A549 (cell line): ENCODE results near the gene MOV10L1. TPM values are rescaled to one million over a fixed set of nuclear protein-coding genes. Genes with fewer than 3 reads are reported as not detected.
A peak's percentile ranks its signal among the peaks of the same experiment; 100 is the strongest.

Experiments
- ATAC-seq, 2 experiments: fragments of 200-7000 bp in 1 of 2; fragments of >200 bp in 1 of 2; cut with Nextera tagmentation in 1 of 2; cut with Tn5 transposase in 1 of 2; 3 replicates each; pipeline versions ENCODE4 v1.8.0 to v1.9.1; 2018 to 2020; ENCODE audit warnings: mild to moderate bottlenecking in 1 of 2, moderate library complexity in 1 of 2
- CTCF ChIA-PET: fragments of 300-600 bp; sonication (Branson Sonifier 250); formaldehyde crosslinking; extraction: SDS; loops from one replicate; lab custom pipeline; 2021; ENCODE audit warnings: antibody characterized with exemption, inconsistent platforms; lab: Yijun Ruan, JAX
- POLR2A ChIA-PET: fragments of 350-600 bp; formaldehyde crosslinking; extraction: SDS; loops from one replicate; lab custom pipeline; 2021; ENCODE audit warnings: antibody characterized with exemption, inconsistent platforms; lab: Yijun Ruan, JAX
- DNase-seq, 2 experiments: peaks; one replicate each; pipeline versions ENCODE4 v3.0.0 to v3.0.0-alpha.2; 2011 to 2016; ENCODE audit warnings: low read depth in 1 of 2, low spot score in 1 of 2
- FAIRE-seq: peaks from 2 replicates; lab custom pipeline; 2011; peaks lifted over from hg19 to GRCh38; lab: Jason Lieb, UNC
- H3K27ac ChIP-seq, 2 experiments: fragments of >200 bp; sonication (Bioruptor Twin); formaldehyde crosslinking; 3 replicates each; pipeline ENCODE4 v1.5.1; 2016 to 2017
- H3K4me1 ChIP-seq: fragments of >200 bp; sonication (Bioruptor Twin); formaldehyde crosslinking; 3 replicates; pipeline ENCODE4 v1.6.1; 2016
- H3K4me2 ChIP-seq: fragments of >200 bp; sonication (Bioruptor Twin); formaldehyde crosslinking; 3 replicates; pipeline ENCODE4 v1.6.1; 2016
- H3K4me3 ChIP-seq: fragments of >200 bp; sonication (Bioruptor Twin); formaldehyde crosslinking; 3 replicates; pipeline ENCODE4 v1.5.1; 2016
- H3K9me3 ChIP-seq: fragments of >200 bp; sonication (Bioruptor Twin); formaldehyde crosslinking; 3 replicates; pipeline ENCODE4 v1.6.1; 2016
- BHLHE40 ChIP-seq: IDR thresholded peaks from 2 replicates; pipeline ENCODE4 v1.6.1; 2012; ENCODE audit warnings: low read depth, low read length, inconsistent platforms
- CBX2 ChIP-seq: fragments of 200-600 bp; sonication (generic); IDR thresholded peaks from 2 replicates; pipeline ENCODE4 v1.6.1; 2016; ENCODE audit warnings: low read depth, mild to moderate bottlenecking, borderline replicate concordance
- CHD2 ChIP-seq: fragments of 150-350 bp; IDR thresholded peaks from 2 replicates; pipeline ENCODE4 v1.6.1; 2014; ENCODE audit warnings: low read length; ENCODE audit not compliant: partially characterized antibody
- CHD4 ChIP-seq: fragments of 200-600 bp; sonication (generic); IDR thresholded peaks from 2 replicates; pipeline ENCODE4 v1.6.1; 2016; ENCODE audit warnings: antibody characterized with exemption, mild to moderate bottlenecking, borderline replicate concordance
- EHF ChIP-seq: fragments of 250-450 bp; sonication (Bioruptor Pico); IDR thresholded peaks from 2 replicates; pipeline ENCODE4 v1.5.0; 2020; ENCODE audit warnings: mild to moderate bottlenecking
- EP300 ChIP-seq, 2 experiments: fragments of >200 bp; sonication (Bioruptor Twin); formaldehyde crosslinking; IDR thresholded peaks; 2 replicates in 1 of 2; 3 replicates in 1 of 2; pipeline ENCODE4 v1.6.1; 2016 to 2017
- ESRRA ChIP-seq: fragments of 150-350 bp; IDR thresholded peaks from 2 replicates; pipeline ENCODE4 v1.6.1; 2014; ENCODE audit warnings: mild to moderate bottlenecking, low read length, borderline replicate concordance
- FOSB ChIP-seq: fragments of 250-450 bp; sonication (Bioruptor Pico); IDR thresholded peaks from 2 replicates; pipeline ENCODE4 v1.5.0; 2020; ENCODE audit warnings: mild to moderate bottlenecking, moderate library complexity
- FOXS1 ChIP-seq: fragments of 250-450 bp; sonication (Bioruptor Pico); IDR thresholded peaks from 2 replicates; pipeline ENCODE4 v1.5.0; 2020; ENCODE audit warnings: mild to moderate bottlenecking, moderate library complexity
- GATA3 ChIP-seq: IDR thresholded peaks from 2 replicates; pipeline ENCODE4 v1.6.1; 2012; ENCODE audit warnings: borderline replicate concordance
- HEYL ChIP-seq: fragments of 250-450 bp; sonication (Bioruptor Pico); IDR thresholded peaks from 2 replicates; pipeline ENCODE4 v1.8.0; 2021; ENCODE audit warnings: mild to moderate bottlenecking, moderate library complexity
- HOXA7 ChIP-seq: fragments of 250-450 bp; sonication (Bioruptor Pico); IDR thresholded peaks from 2 replicates; pipeline ENCODE4 v1.5.0; 2020; ENCODE audit warnings: mild to moderate bottlenecking, moderate library complexity
- JUN ChIP-seq, 2 experiments: fragments of >200 bp; sonication (Bioruptor Twin); formaldehyde crosslinking; IDR thresholded peaks; 2 replicates in 1 of 2; 3 replicates in 1 of 2; pipeline ENCODE4 v1.6.1; 2016 to 2017
- JUNB ChIP-seq: fragments of >200 bp; sonication (Bioruptor Twin); formaldehyde crosslinking; IDR thresholded peaks from 2 replicates; pipeline ENCODE4 v1.6.1; 2016
- KDM5A ChIP-seq: fragments of 200-600 bp; sonication (generic); IDR thresholded peaks from 2 replicates; pipeline ENCODE4 v1.6.1; 2016; ENCODE audit warnings: antibody characterized with exemption, mild to moderate bottlenecking
- MAFK ChIP-seq: fragments of 450-650 bp; IDR thresholded peaks from 2 replicates; pipeline ENCODE4 v1.6.1; 2014; ENCODE audit not compliant: partially characterized antibody
- MYC ChIP-seq: IDR thresholded peaks from 2 replicates; pipeline ENCODE4 v1.6.1; 2012; ENCODE audit warnings: mild to moderate bottlenecking, inconsistent platforms, low read length, improper control_type of control experiment, borderline replicate concordance
- NFE2L2 ChIP-seq: fragments of 150-350 bp; conservative IDR thresholded peaks from 2 replicates; pipeline ENCODE4 v1.6.1; 2014; ENCODE audit warnings: low read length
- PHF8 ChIP-seq: fragments of 200-600 bp; sonication (generic); IDR thresholded peaks from 2 replicates; pipeline ENCODE4 v1.6.1; 2016; ENCODE audit warnings: low read depth, mild to moderate bottlenecking, antibody characterized with exemption, moderate library complexity, borderline replicate concordance
- POLR2A ChIP-seq: IDR thresholded peaks from 2 replicates; pipeline ENCODE4 v1.6.1; 2012; ENCODE audit warnings: mild to moderate bottlenecking, low read length
- POLR2AphosphoS2 ChIP-seq: conservative IDR thresholded peaks from 2 replicates; pipeline ENCODE4 v1.6.1; 2012; ENCODE audit warnings: low read length, improper control_type of control experiment, inconsistent platforms
- RAD21 ChIP-seq, 2 experiments: fragments of >200 bp in 1 of 2; sonication (Bioruptor Twin) in 1 of 2; formaldehyde crosslinking in 1 of 2; IDR thresholded peaks in 1 of 2; conservative IDR thresholded peaks in 1 of 2; 2 replicates in 1 of 2; 3 replicates in 1 of 2; pipeline ENCODE4 v1.6.1; 2012 to 2018; ENCODE audit warnings: inconsistent platforms in 1 of 2
- SMC3 ChIP-seq: fragments of >200 bp; sonication (Bioruptor Twin); formaldehyde crosslinking; IDR thresholded peaks from 3 replicates; pipeline ENCODE4 v1.6.1; 2018; ENCODE audit warnings: inconsistent platforms
- SREBF2 ChIP-seq: fragments of 450-650 bp; IDR thresholded peaks from 2 replicates; pipeline ENCODE4 v1.6.1; 2014; ENCODE audit warnings: mild to moderate bottlenecking, moderate library complexity
- WGBS: methylation state at CpG from one replicate; pipeline ENCODE4 v1.1.6; 2017; ENCODE audit errors: missing lambda C conversion rate; 5-methylcytosine and 5-hydroxymethylcytosine counted together
- polyA plus RNA-seq, 4 experiments: library from polyadenylated mRNA; depleted of rRNA in 3 of 4; stranded (reverse); fragments of >200 nt; fragmentation: RNase III in 1 of 4; extraction: RNeasy Plus Mini Kit Qiagen cat#74134 plus additional on column Dnase treatment in 1 of 4; gene quantifications; 2 replicates in 3 of 4; 3 replicates in 1 of 4; pipeline ENCODE4 v1.2.3, GENCODE V29; 2011 to 2017
- TF ChIP-seq, protein P1 (sequence below): fragments of >200 bp; sonication (Bioruptor Twin); formaldehyde crosslinking; IDR thresholded peaks from 2 replicates; pipeline ENCODE4 v1.6.1; 2016
- TF ChIP-seq, protein P2 (sequence below): IDR thresholded peaks from 2 replicates; pipeline ENCODE4 v1.6.1; 2012; ENCODE audit warnings: low read depth, borderline replicate concordance
- TF ChIP-seq, protein P3 (sequence below): fragments of >200 bp; sonication (Bioruptor Twin); formaldehyde crosslinking; IDR thresholded peaks from 3 replicates; pipeline ENCODE4 v1.5.1; 2016

MOV10L1 gene
- polyA plus RNA-seq, 2 of the 4 experiments (the other 2 are of a cell fraction), result 0.04 TPM

DNA sequence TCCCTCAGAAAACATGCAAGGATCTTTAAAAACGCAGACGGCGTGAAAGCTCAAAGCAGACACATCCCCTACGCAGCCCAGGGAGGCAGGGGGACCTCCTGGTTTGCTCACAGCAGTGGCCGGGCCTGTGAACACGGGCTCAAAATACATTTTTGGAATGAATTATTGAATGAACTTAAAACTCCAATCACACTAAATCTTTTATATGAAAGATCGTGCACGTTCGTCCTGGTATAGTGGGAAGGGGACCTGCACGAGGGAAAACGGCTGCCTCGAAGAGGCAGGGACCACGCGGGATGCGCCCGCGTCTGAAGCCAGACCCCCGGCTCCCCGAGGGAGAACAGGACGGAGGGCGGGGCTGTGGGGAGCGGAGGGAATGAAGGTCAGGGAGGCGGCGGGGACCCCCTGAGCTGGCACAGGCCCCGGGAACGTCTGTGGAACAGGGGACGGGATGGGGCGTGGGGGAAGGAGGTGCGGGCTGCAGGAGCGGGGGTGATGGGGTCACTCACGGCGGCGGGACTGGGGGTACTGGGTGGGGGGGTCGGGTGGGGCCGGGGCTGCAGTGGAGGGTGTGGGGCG lies 79.5 kb downstream of the MOV10L1 start:
- no peak for FAIRE-seq
- peak overlapping the region; percentile 96 for H3K4me2 ChIP-seq
- H3K27ac ChIP-seq, result peak overlapping the region; percentile 90 to 97
- no peak for TF ChIP-seq JUN (IDR thresholded peaks at IDR 0.05)
- no peak for TF ChIP-seq PHF8
- no peak for TF ChIP-seq FOSB (CRISPR knock-in tag)
- TF ChIP-seq CBX2, result no peak
- no peak for TF ChIP-seq SMC3
- TF ChIP-seq RAD21 (conservative IDR thresholded peaks at IDR 0.05 in 1 of 2, IDR thresholded peaks at IDR 0.05 in 1 of 2), result no peak
- TF ChIP-seq GATA3, result no peak
- TF ChIP-seq CHD2, result no peak
- no peak for TF ChIP-seq POLR2A
- no peak for TF ChIP-seq POLR2AphosphoS2
- no peak for TF ChIP-seq EP300 (IDR thresholded peaks at IDR 0.05)
- TF ChIP-seq FOXS1 (CRISPR knock-in tag), result no peak
- TF ChIP-seq, protein P1, sequence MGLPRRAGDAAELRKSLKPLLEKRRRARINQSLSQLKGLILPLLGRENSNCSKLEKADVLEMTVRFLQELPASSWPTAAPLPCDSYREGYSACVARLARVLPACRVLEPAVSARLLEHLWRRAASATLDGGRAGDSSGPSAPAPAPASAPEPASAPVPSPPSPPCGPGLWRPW, result no peak
- H3K9me3 ChIP-seq, result no peaks in the 10 kb centered on the region
- peaks cover 7% of the 10 kb centered on the region; the same call in 1 of the 3 replicates for H3K4me1 ChIP-seq
- ChIA-PET POLR2A (no interaction called here), CTCF (no interaction called here)
- no peak; a peak in 1 of 6 replicates for ATAC-seq
- WGBS, result 80% methylated on average over 26 of the region's 36 CpGs
- H3K4me3 ChIP-seq, result peak overlapping the region; percentile 81
- DNase-seq, result no peak

DNA sequence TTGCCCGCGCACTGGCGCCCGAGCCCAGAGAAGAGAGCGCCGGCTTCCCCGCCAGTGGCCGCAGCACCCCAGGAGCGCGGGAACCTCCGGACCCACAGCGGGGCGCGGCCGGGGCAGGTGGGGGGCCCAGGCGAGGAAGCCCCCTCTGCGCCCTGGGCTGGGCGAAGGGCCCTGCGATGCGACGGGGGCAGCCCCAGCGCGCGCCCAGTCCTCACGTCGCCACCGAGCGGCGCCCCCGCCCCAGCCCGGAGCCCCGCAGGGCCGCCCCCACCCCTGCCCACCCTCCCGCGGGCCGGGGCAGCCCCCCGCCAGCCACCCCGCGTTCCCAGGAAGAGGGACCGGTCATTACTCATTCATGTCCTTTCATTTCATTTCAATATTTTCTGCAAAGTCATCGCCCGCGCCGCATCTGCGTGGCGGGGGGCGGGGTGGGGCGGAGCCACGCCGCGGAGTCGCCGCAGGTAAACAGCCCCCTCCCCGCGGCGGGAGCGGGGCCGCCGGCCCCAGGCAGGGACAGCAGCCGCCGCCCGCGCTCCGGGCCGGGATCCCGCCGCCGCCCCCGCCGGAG lies 80.1 kb downstream of the MOV10L1 start:
- POLR2A ChIA-PET, result no interaction called here
- peak; percentile 25 to 51; a peak in 4 of 6 replicates for ATAC-seq
- CTCF ChIA-PET, result interaction anchor here (1.2 kb wide), 1 partner anchor 62 kb away, joined by 3 read pairs; no protein-coding TSS in a partner anchor

DNA sequence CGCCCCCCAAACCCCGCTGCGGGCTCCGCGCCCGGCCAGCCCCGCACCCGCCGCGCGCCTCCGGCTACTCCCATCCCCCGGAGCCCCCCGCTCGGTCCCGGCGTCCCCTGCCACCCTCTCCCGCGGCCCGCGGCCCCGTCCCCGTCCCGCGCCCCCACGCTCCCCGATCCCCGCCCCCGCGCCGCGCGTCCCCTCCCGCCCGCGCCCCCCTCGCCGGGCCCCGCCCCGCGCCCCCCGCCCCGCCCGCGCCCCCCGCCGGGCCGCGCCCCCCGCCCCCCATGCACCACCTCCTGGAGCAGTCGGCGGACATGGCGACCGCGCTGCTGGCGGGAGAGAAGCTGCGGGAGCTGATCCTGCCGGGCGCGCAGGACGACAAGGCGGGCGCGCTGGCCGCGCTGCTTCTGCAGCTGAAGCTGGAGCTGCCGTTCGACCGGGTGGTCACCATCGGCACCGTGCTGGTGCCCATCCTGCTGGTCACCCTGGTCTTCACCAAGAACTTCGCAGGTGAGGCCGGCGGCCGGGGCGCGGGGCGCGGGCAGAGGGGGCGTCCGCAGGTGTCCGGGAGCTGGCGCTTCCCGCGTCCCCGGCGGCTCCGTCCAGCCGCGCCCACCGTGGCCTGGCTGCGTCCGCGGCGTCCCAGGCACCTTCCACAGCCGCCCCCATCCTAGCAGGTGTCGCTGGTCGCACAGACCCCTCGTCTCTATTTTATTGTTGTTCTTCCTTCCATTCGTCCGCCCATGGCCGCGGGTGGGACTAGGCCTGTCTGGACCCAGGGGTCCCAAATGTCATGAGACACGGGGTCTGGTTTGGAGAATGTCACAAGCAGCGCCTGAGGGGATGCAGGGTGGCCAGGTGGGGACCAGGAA lies 80.9 kb downstream of the MOV10L1 start, which contains the start of gene PANX2:
TSS of gene PANX2 (plus strand) at position 279 of the 866 bp plus-strand sequence. CDS start at position 279, 0 bp downstream.
- Histone ChIP-seq H3K27ac (peak within 1 kb of the TSS; percentile 90 to 97), H3K9me3 (no peaks in the 10 kb centered on the region), H3K4me2 (peak within 1 kb of the TSS; percentile 96), H3K4me3 (peak within 1 kb of the TSS; percentile 81), H3K4me1 (peaks cover 7% of the 10 kb centered on the region; the same call in 1 of the 3 replicates)
- ATAC-seq (no peak; a peak in 1 of 6 replicates), DNase-seq (no peak), FAIRE-seq (no peak)
- WGBS, result 63% methylated on average over 10 of the region's 105 CpGs
- CTCF ChIA-PET, result interaction anchor here (1.2 kb wide), 1 partner anchor 61 kb away, joined by 3 read pairs; no protein-coding TSS in a partner anchor
- POLR2A ChIA-PET, result no interaction called here
- TF ChIP-seq BHLHE40 (no peak), CHD4 (no peak), MAFK (no peak), NFE2L2 (no peak), EHF (CRISPR knock-in tag) (no peak), HEYL (CRISPR knock-in tag) (no peak), HOXA7 (CRISPR knock-in tag) (no peak)
- TF ChIP-seq, protein P2, sequence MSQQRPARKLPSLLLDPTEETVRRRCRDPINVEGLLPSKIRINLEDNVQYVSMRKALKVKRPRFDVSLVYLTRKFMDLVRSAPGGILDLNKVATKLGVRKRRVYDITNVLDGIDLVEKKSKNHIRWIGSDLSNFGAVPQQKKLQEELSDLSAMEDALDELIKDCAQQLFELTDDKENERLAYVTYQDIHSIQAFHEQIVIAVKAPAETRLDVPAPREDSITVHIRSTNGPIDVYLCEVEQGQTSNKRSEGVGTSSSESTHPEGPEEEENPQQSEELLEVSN, result no peak

More for the DNA sequence above, 80.1 kb downstream of the MOV10L1 start:
- TF ChIP-seq SREBF2 (no peak), FOSB (CRISPR knock-in tag) (no peak), ESRRA (no peak), BHLHE40 (no peak), NFE2L2 (0 out of 2 replicates have a peak, but pooled peaks have one; percentile 40), MAFK (peak; percentile 35), MYC (no peak), JUNB (no peak), KDM5A (no peak)
- TF ChIP-seq, protein P3, sequence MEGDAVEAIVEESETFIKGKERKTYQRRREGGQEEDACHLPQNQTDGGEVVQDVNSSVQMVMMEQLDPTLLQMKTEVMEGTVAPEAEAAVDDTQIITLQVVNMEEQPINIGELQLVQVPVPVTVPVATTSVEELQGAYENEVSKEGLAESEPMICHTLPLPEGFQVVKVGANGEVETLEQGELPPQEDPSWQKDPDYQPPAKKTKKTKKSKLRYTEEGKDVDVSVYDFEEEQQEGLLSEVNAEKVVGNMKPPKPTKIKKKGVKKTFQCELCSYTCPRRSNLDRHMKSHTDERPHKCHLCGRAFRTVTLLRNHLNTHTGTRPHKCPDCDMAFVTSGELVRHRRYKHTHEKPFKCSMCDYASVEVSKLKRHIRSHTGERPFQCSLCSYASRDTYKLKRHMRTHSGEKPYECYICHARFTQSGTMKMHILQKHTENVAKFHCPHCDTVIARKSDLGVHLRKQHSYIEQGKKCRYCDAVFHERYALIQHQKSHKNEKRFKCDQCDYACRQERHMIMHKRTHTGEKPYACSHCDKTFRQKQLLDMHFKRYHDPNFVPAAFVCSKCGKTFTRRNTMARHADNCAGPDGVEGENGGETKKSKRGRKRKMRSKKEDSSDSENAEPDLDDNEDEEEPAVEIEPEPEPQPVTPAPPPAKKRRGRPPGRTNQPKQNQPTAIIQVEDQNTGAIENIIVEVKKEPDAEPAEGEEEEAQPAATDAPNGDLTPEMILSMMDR, result 0 out of 3 replicates have a peak, but pooled peaks have one; percentile 13
- FAIRE-seq, result no peak
- Histone ChIP-seq H3K4me3 (peak overlapping the region; percentile 81), H3K4me1 (peaks cover 7% of the 10 kb centered on the region; the same call in 1 of the 3 replicates), H3K4me2 (peak overlapping the region; percentile 96), H3K27ac (peak overlapping the region; percentile 90 to 97), H3K9me3 (no peaks in the 10 kb centered on the region)
- no CpG with 5 or more reads among the region's 70 CpGs for WGBS
- DNase-seq, result no peak
